Ovary (tissue), 3 donors: ENCODE measurements around the gene THRB.

ENCODE experiments used
- CTCF ChIP-seq, 3 donors: fragments of 450-650 bp in 2 of 3; fragments of 200-600 bp in 1 of 3; IDR thresholded peaks; one replicate each; pipeline versions ENCODE4 v1.5.1 to v1.8.0; 2016 to 2022; ENCODE audit warnings: antibody characterized with exemption in 3 of 3, mild to moderate bottlenecking in 1 of 3
- EP300 ChIP-seq: sonication (generic); formaldehyde crosslinking; IDR thresholded peaks from one replicate; pipeline ENCODE4 v1.6.1; 2017; ENCODE audit warnings: antibody characterized with exemption
- POLR2A ChIP-seq: fragments of 450-650 bp; IDR thresholded peaks from one replicate; pipeline ENCODE4 v1.6.1; 2017; ENCODE audit warnings: antibody characterized with exemption, mild to moderate bottlenecking, moderate library complexity
- donor health status: DM: no; HTN: no; CAD: no.

DNA sequence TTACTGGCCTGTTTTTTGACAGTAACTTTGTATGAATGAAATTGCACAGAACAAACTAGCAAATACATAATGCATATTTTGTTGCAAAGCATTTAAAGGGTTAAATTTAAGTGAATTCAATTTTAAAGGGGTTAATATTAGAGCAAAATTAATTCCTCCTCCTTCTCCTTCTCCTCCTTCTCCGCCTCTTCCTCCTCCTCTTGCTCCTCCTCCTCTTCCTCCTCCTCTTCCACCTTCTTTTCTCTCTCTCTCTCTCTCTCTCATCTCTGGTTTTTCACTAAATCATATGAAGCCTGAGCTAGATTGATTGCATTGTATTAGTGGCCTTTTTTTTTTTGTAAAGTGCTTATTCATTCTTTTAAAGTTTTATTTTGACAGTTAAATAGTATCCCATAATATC lies 154.5 kb downstream of the THRB start:
- TF ChIP-seq POLR2A (no peak), CTCF (IDR thresholded peaks at IDR 0.05) (no peak), EP300 (no peak)
